ENCODE results near the gene CCDC142. TPM values are rescaled to one million over a fixed set of nuclear protein-coding genes. Genes with fewer than 3 reads are reported as not detected.

CCDC142 gene
- total and polyA plus RNA-seq, 9 of the 15 experiments (the other 6 are each of a cell fraction or from before 2014, with no cell fraction given): 0.55 to 11.7 (median 7.2) TPM

DNA sequence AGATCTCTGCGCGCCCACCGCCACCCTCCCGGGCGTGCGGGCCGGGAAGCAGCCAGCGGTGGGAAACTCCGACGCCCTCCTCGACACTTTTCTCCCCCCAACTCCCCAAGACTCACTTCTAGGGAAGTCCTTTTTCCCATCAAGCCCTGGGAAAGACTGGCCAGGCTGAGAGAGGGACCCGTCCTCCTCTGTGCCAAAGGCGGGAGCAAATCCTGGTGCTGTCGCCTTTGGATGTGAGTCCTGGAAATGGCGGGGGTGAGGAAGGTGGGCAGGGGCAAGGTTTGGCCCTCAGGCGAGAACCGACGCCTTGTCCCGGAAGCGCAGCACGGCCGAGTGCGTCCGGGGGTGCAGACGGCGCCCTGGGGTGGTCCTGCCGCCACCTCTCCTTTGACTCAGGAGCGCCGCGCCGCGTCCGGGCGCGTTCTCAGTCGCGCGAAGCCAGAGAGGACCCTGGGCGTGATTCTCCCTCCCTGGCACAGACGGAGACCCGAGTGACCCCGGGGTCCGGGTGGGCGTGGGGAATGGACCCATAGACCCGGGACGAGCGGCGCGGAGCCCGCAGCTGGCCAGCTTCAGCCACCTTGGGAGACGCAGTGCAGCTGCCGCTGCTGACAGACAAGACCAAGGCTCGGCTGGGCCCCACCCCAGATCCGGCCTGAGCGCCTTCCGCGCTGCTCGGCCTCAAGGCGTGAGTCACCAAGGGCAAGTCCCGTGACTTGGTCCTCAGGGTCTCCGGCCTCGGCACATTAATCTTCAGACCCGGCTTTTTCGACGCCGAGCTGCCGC is 20.1 kb upstream of the CCDC142 start (continued):
- TF ChIP-seq EGR1 (conservative IDR thresholded peaks at IDR 0.05) (no peak), YBX1 (IDR thresholded peaks at IDR 0.05) (no peak), KDM5B (IDR thresholded peaks at IDR 0.05; ENCODE audit: insufficient replicate concordance, low read depth, low read length) (peak; percentile 49), SRSF9 (IDR thresholded peaks at IDR 0.05; ENCODE audit: borderline replicate concordance, low read depth, low read length) (no peak), CBFA2T3 (IDR thresholded peaks at IDR 0.05) (peak; percentile 56), SNIP1 (IDR thresholded peaks at IDR 0.05; ENCODE audit: low read depth) (no peak), HNRNPLL (IDR thresholded peaks at IDR 0.05; ENCODE audit: low read depth, low read length, poor library complexity, severe bottlenecking) (no peak), BCL6 (CRISPR knock-in tag; IDR thresholded peaks at IDR 0.05) (no peak), ADNP (tag; IDR thresholded peaks at IDR 0.05) (no peak), ZNF184 (CRISPR knock-in tag; IDR thresholded peaks at IDR 0.05) (no peak), SIX5 (IDR thresholded peaks at IDR 0.05; ENCODE audit: borderline replicate concordance in 1 of 2, insufficient read depth in 1 of 2, low read depth in 1 of 2, low read length in 2 of 2) (no peak), KLF10 (CRISPR knock-in tag; IDR thresholded peaks at IDR 0.05) (no peak), HINFP (tag; conservative IDR thresholded peaks at IDR 0.05; ENCODE audit: low read depth) (no peak), CREB3L1 (IDR thresholded peaks at IDR 0.05; ENCODE audit: borderline replicate concordance, low read depth) (no peak; the same call in 1 of the 2 replicates), HEY1 (CRISPR knock-in tag; IDR thresholded peaks at IDR 0.05; ENCODE audit: borderline replicate concordance) (no peak; the same call in 1 of the 2 replicates), NR4A1 (CRISPR knock-in tag; IDR thresholded peaks at IDR 0.05) (no peak), NR4A1 (tag; IDR thresholded peaks at IDR 0.05) (no peak), NFIC (IDR thresholded peaks at IDR 0.05) (0 out of 2 replicates have a peak, but pooled peaks have one; percentile 4), ESRRB (CRISPR knock-in tag; IDR thresholded peaks at IDR 0.05; ENCODE audit: borderline replicate concordance) (no peak)
- TF ChIP-seq, protein P1, sequence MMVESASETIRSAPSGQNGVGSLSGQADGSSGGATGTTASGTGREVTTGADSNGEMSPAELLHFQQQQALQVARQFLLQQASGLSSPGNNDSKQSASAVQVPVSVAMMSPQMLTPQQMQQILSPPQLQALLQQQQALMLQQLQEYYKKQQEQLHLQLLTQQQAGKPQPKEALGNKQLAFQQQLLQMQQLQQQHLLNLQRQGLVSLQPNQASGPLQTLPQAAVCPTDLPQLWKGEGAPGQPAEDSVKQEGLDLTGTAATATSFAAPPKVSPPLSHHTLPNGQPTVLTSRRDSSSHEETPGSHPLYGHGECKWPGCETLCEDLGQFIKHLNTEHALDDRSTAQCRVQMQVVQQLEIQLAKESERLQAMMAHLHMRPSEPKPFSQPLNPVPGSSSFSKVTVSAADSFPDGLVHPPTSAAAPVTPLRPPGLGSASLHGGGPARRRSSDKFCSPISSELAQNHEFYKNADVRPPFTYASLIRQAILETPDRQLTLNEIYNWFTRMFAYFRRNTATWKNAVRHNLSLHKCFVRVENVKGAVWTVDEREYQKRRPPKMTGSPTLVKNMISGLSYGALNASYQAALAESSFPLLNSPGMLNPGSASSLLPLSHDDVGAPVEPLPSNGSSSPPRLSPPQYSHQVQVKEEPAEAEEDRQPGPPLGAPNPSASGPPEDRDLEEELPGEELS (CRISPR knock-in tag; IDR thresholded peaks at IDR 0.05; ENCODE audit: borderline replicate concordance): no peak
- TF ChIP-seq, protein P2, sequence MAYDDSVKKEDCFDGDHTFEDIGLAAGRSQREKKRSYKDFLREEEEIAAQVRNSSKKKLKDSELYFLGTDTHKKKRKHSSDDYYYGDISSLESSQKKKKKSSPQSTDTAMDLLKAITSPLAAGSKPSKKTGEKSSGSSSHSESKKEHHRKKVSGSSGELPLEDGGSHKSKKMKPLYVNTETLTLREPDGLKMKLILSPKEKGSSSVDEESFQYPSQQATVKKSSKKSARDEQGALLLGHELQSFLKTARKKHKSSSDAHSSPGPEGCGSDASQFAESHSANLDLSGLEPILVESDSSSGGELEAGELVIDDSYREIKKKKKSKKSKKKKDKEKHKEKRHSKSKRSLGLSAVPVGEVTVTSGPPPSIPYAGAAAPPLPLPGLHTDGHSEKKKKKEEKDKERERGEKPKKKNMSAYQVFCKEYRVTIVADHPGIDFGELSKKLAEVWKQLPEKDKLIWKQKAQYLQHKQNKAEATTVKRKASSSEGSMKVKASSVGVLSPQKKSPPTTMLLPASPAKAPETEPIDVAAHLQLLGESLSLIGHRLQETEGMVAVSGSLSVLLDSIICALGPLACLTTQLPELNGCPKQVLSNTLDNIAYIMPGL (CRISPR knock-in tag; IDR thresholded peaks at IDR 0.05): peak; percentile 51; the same call in 1 of the 2 replicates

Measured in K562 (cell line).